ENCODE measurements around the gene BORCS5.

The BORCS5 gene

DNA sequence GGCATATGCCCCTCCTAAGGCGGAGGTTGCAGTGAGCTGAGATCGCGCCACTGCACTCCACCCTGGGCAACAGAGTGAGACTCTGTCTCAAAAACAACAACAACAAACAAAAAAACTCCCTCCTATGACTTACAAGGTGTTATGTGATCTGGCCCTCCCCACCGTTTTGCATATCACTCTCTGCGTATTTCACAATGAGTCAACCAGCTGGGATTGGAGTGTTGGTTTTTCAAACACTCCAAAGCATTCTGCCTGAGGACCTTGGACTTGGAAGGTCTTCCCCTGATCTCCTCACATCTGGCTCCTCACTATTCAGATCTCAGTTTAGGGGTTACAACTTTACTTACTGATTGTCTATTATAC is 20.8 kb upstream of the BORCS5 start:
- Histone ChIP-seq H3K4me1 (ENCODE audit: low read depth, poor library complexity, severe bottlenecking) (peaks cover 15% of the 10 kb centered on the region), H3K4me3 (IDR thresholded peaks at IDR 0.05; ENCODE audit: insufficient read depth, low read depth, low read length) (no peak overlapping the region), H3K36me3 (ENCODE audit: insufficient read depth) (no peaks in the 10 kb centered on the region), H3K4me2 (no peak overlapping the region), H2AFZ (ENCODE audit: low read depth) (no peak overlapping the region), H3K27me3 (ENCODE audit: insufficient read depth, low read depth) (no peaks in the 10 kb centered on the region), H3K79me2 (ENCODE audit: insufficient read depth, low read depth) (no peaks in the 10 kb centered on the region), H4K20me1 (ENCODE audit: insufficient read depth) (no peaks in the 10 kb centered on the region), H3K9ac (no peak overlapping the region), H3K27ac (no peak overlapping the region)
- TF ChIP-seq, protein P1, sequence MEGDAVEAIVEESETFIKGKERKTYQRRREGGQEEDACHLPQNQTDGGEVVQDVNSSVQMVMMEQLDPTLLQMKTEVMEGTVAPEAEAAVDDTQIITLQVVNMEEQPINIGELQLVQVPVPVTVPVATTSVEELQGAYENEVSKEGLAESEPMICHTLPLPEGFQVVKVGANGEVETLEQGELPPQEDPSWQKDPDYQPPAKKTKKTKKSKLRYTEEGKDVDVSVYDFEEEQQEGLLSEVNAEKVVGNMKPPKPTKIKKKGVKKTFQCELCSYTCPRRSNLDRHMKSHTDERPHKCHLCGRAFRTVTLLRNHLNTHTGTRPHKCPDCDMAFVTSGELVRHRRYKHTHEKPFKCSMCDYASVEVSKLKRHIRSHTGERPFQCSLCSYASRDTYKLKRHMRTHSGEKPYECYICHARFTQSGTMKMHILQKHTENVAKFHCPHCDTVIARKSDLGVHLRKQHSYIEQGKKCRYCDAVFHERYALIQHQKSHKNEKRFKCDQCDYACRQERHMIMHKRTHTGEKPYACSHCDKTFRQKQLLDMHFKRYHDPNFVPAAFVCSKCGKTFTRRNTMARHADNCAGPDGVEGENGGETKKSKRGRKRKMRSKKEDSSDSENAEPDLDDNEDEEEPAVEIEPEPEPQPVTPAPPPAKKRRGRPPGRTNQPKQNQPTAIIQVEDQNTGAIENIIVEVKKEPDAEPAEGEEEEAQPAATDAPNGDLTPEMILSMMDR (conservative IDR thresholded peaks at IDR 0.05; ENCODE audit: low read depth, low read length): no peak

DNA sequence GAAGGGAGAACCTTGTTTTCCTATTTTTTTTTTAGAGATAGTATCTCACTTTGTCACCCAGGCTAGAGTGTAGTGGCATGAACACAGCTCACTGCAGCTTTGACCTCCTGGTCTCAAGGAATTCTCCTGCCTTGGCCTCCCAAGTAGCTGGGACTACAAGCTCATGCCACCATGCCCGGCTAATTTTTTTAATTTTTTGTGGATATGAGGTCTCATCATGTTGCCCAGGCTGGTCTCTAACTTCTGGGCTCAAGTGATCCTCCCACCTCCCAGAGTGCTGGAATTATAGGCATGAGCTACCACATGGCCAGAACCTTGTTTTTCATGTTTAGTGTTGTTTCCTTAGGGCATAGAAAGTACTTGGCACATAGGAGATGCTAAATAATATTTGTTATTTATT is 20.4 kb upstream of the BORCS5 start:
- no peak overlapping the region for H3K4me3 ChIP-seq (IDR thresholded peaks at IDR 0.05; ENCODE audit: insufficient read depth, low read depth, low read length)
- no peaks in the 10 kb centered on the region for H3K36me3 ChIP-seq (ENCODE audit: insufficient read depth)
- no peak overlapping the region for H3K9ac ChIP-seq

DNA sequence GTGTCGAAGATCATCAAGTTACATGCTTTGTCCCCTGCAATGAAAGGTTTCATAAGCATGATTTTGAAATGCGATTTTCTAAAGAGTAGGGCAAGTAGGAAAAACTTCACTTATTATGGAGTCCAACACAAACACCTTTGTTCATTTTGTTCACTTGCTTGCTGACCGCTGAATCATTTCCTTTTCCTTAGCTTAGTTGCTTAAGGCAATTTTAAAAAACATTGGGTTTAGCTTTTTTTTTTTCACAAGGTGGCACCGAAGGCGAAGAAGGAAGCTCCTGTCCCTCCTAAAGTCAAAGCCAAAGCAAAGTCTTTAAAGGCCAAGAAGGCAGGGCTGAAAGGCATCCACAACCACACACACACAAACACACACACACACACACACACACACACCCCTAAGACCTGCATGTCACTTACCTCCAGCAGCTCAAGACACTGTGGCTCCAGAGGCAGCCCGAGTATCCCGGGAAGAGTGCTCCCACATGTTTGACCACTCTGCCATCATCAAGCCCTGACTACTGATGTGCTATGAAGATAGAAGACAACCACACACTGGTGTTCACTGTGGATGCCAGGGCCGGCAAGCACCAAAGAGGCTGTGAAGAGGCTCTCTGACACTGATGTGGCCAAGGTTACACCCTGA is 18.2 kb upstream of the BORCS5 start:
- Histone ChIP-seq H2AFZ (ENCODE audit: low read depth) (no peak overlapping the region), H3K27ac (no peak overlapping the region), H3K9ac (no peak overlapping the region), H3K27me3 (ENCODE audit: insufficient read depth, low read depth) (no peaks in the 10 kb centered on the region), H3K4me2 (no peak overlapping the region), H3K4me3 (IDR thresholded peaks at IDR 0.05; ENCODE audit: insufficient read depth, low read depth, low read length) (no peak overlapping the region), H3K79me2 (ENCODE audit: insufficient read depth, low read depth) (no peaks in the 10 kb centered on the region), H3K4me1 (ENCODE audit: low read depth, poor library complexity, severe bottlenecking) (no peaks in the 10 kb centered on the region), H4K20me1 (ENCODE audit: insufficient read depth) (no peaks in the 10 kb centered on the region), H3K36me3 (ENCODE audit: insufficient read depth) (no peaks in the 10 kb centered on the region)
- TF ChIP-seq, protein P1 (conservative IDR thresholded peaks at IDR 0.05; ENCODE audit: low read depth, low read length): no peak

More for the DNA sequence above, 20.4 kb upstream of the BORCS5 start:
- Histone ChIP-seq H3K27me3 (ENCODE audit: insufficient read depth, low read depth) (no peaks in the 10 kb centered on the region), H4K20me1 (ENCODE audit: insufficient read depth) (no peaks in the 10 kb centered on the region), H3K79me2 (ENCODE audit: insufficient read depth, low read depth) (no peaks in the 10 kb centered on the region), H3K4me2 (no peak overlapping the region), H3K4me1 (ENCODE audit: low read depth, poor library complexity, severe bottlenecking) (peaks cover 15% of the 10 kb centered on the region), H2AFZ (ENCODE audit: low read depth) (no peak overlapping the region), H3K27ac (no peak overlapping the region)
- TF ChIP-seq, protein P1 (conservative IDR thresholded peaks at IDR 0.05; ENCODE audit: low read depth, low read length): no peak

DNA sequence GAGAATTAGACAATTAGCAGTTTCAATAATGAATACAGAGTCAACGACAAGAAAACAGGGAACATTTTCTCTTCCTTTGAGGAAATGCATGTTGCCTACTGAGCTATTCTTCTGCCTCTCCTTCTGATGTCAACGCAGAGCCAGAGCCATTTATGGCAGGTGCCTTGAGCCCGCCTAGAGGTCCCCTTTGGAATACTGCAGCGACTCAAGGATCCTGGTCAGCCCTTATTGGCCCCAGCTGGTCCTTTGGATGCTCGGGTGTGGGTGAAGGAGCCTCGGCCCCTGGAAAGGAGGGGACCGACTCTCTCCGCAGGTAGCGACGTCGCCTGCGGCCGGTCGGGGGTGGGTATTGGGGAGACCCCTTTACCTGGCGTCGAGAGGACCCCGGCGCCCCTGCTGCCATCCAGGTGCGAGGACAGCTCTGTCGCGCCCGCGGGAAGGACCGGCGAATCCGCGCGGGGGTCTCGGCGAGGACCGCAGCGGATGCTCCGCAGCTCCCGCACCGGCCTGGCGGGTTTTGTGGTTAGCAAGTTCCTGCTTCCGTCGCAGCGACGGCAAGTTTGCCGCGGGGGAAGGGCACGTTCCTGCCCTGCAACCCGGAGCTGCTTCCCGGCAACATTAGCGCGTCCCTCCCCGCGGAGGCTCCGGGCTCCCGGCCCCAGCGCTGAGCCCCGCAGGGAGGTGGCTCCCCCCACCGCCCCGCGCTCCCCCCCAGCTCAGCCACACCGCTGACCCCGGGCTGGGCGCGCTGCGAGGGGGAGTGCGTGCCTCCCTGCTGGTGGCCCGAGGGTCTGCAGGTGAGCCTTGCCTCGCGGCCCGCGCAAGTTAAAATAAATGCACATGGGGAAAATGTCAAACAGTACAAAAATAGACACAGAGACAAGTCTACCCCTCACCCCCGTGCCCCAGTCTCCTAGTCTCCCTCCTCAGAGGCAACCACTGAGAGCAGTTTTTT is 6.9 kb upstream of the BORCS5 start, which contains the start of gene MANSC1:
MANSC1 (minus strand) TSS at position 532 of the 955 bp plus-strand sequence. CDS start 6,928 bp downstream, outside the sequence.
- Histone ChIP-seq H3K79me2 (ENCODE audit: insufficient read depth, low read depth) (no peaks in the 10 kb centered on the region), H3K27me3 (ENCODE audit: insufficient read depth, low read depth) (no peaks in the 10 kb centered on the region), H4K20me1 (ENCODE audit: insufficient read depth) (no peaks in the 10 kb centered on the region), H3K9ac (no peak within 1 kb of the TSS; the same call in 1 of the 2 replicates), H3K36me3 (ENCODE audit: insufficient read depth) (no peaks in the 10 kb centered on the region), H2AFZ (ENCODE audit: low read depth) (no peak within 1 kb of the TSS), H3K4me1 (ENCODE audit: low read depth, poor library complexity, severe bottlenecking) (no peaks in the 10 kb centered on the region), H3K4me3 (IDR thresholded peaks at IDR 0.05; ENCODE audit: insufficient read depth, low read depth, low read length) (no peak within 1 kb of the TSS), H3K4me2 (no peak within 1 kb of the TSS; the same call in 1 of the 2 replicates), H3K27ac (no peak within 1 kb of the TSS)
- TF ChIP-seq, protein P1 (conservative IDR thresholded peaks at IDR 0.05; ENCODE audit: low read depth, low read length): no peak
